Measurements from ENCODE around the gene NUMBL. TPM values are rescaled to one million over a fixed set of nuclear protein-coding genes. Genes with fewer than 3 reads are reported as not detected.

NUMBL gene
- total and polyA plus RNA-seq, 9 of the 15 experiments (the other 6 are each of a cell fraction or from before 2014, with no cell fraction given): 0.39 to 38.6 (median 6.6) TPM

- TF ChIP-seq PBX2 (CRISPR knock-in tag; IDR thresholded peaks at IDR 0.05; ENCODE audit: low read depth) (no peak), PBX2 (tag; conservative IDR thresholded peaks at IDR 0.05; ENCODE audit: low read depth) (no peak), ZNF778 (CRISPR knock-in tag; IDR thresholded peaks at IDR 0.05) (no peak), BACH1 (tag; IDR thresholded peaks at IDR 0.05) (no peak), MLLT1 (IDR thresholded peaks at IDR 0.05) (no peak), KDM1A (IDR thresholded peaks at IDR 0.05) (no peak; a peak in 1 of 4 replicates), DACH1 (IDR thresholded peaks at IDR 0.05; ENCODE audit: partially characterized antibody) (no peak), CTBP1 (IDR thresholded peaks at IDR 0.05; ENCODE audit: borderline replicate concordance) (peak; percentile 57), ZNF324 (CRISPR knock-in tag; IDR thresholded peaks at IDR 0.05) (no peak), DEAF1 (CRISPR knock-in tag; IDR thresholded peaks at IDR 0.05) (no peak), TAL1 (IDR thresholded peaks at IDR 0.05) (no peak), ZNF707 (CRISPR knock-in tag; conservative IDR thresholded peaks at IDR 0.05) (no peak), HEY1 (CRISPR knock-in tag; IDR thresholded peaks at IDR 0.05; ENCODE audit: borderline replicate concordance) (no peak), SMARCA4 (IDR thresholded peaks at IDR 0.05) (no peak), ZNF586 (CRISPR knock-in tag; conservative IDR thresholded peaks at IDR 0.05) (no peak), CREM (IDR thresholded peaks at IDR 0.05; ENCODE audit: low read depth) (peak; percentile 96), ZNF583 (CRISPR knock-in tag; IDR thresholded peaks at IDR 0.05) (no peak), BMI1 (IDR thresholded peaks at IDR 0.05; ENCODE audit: low read length) (no peak), ZNF780A (CRISPR knock-in tag; IDR thresholded peaks at IDR 0.05) (no peak), ZNF445 (CRISPR knock-in tag; IDR thresholded peaks at IDR 0.05; ENCODE audit: low read depth) (no peak), ELF4 (CRISPR knock-in tag; IDR thresholded peaks at IDR 0.05) (no peak), SMAD4 (CRISPR knock-in tag; conservative IDR thresholded peaks at IDR 0.05) (peak; percentile 84)
- TF ChIP-seq, protein P1, sequence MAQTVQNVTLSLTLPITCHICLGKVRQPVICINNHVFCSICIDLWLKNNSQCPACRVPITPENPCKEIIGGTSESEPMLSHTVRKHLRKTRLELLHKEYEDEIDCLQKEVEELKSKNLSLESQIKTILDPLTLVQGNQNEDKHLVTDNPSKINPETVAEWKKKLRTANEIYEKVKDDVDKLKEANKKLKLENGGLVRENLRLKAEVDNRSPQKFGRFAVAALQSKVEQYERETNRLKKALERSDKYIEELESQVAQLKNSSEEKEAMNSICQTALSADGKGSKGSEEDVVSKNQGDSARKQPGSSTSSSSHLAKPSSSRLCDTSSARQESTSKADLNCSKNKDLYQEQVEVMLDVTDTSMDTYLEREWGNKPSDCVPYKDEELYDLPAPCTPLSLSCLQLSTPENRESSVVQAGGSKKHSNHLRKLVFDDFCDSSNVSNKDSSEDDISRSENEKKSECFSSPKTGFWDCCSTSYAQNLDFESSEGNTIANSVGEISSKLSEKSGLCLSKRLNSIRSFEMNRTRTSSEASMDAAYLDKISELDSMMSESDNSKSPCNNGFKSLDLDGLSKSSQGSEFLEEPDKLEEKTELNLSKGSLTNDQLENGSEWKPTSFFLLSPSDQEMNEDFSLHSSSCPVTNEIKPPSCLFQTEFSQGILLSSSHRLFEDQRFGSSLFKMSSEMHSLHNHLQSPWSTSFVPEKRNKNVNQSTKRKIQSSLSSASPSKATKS (CRISPR knock-in tag; IDR thresholded peaks at IDR 0.05): no peak
These were observed 26.3 kb upstream of the NUMBL start, which contains the start of the genes COQ8B and ITPKC (continued) for GRCh38 chr19:40716482-40717324.

Measured in K562 (cell line).